HEK293T (cell line): ENCODE results near the gene PLD1.

Experiments
- ARNT ChIP-seq: fragments of 450-650 bp; IDR thresholded peaks from 2 replicates; pipeline ENCODE4 v1.6.1; 2017; ENCODE audit warnings: mild to moderate bottlenecking
- BHLHE40 ChIP-seq: fragments of 450-650 bp; IDR thresholded peaks from 2 replicates; pipeline ENCODE4 v1.6.1; 2016; ENCODE audit warnings: mild to moderate bottlenecking, moderate library complexity, borderline replicate concordance
- ELF4 ChIP-seq: fragments of 450-650 bp; IDR thresholded peaks from 2 replicates; pipeline ENCODE4 v1.6.1; 2017; ENCODE audit warnings: antibody characterized with exemption
- FOXA1 ChIP-seq: fragments of 450-650 bp; IDR thresholded peaks from 2 replicates; pipeline ENCODE4 v1.6.1; 2016; ENCODE audit warnings: mild to moderate bottlenecking
- FOXM1 ChIP-seq: fragments of 450-650 bp; IDR thresholded peaks from 2 replicates; pipeline ENCODE4 v1.6.1; 2017; ENCODE audit warnings: mild to moderate bottlenecking, borderline replicate concordance
- NFRKB ChIP-seq: fragments of 450-650 bp; IDR thresholded peaks from 2 replicates; pipeline ENCODE4 v1.6.1; 2016; ENCODE audit warnings: mild to moderate bottlenecking, moderate library complexity
- SP1 ChIP-seq: fragments of 450-650 bp; IDR thresholded peaks from 2 replicates; pipeline ENCODE4 v1.6.1; 2017

DNA sequence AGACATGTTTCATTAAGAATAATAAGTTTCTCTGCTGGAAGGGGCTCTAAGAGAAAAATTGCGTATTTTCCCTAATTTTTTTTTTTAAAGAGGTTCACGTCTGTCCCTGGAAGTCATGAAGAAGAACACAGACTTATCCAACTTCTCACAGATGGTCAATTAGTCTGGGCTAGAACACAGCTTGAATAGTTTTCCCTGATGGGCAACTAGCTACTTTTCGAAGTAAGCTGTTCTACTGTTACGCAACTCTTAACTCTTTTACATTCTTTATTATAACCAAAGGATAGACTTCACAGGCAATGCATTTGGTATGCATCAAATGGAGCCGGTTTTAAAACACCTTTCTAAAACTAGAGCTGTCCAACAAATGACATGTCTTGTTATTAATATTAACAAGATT lies 205.9 kb downstream of the PLD1 start:
- no peak for TF ChIP-seq FOXA1
- no peak for TF ChIP-seq SP1
- no peak for TF ChIP-seq FOXM1
- no peak for TF ChIP-seq NFRKB
- TF ChIP-seq ELF4: no peak
- no peak for TF ChIP-seq ARNT
- TF ChIP-seq BHLHE40: no peak
